Endothelial cell (in vitro differentiated cells): ENCODE results near the gene CHRNA4. TPM values are rescaled to one million over a fixed set of nuclear protein-coding genes. Genes with fewer than 3 reads are reported as not detected.
A peak's percentile ranks its signal among the peaks of the same experiment; 100 is the strongest.

Experiments used
- DNase-seq: peaks from one replicate; pipeline ENCODE4 v3.0.0; 2021; ENCODE audit warnings: low spot score
- H3K27ac Mint-ChIP-seq: one replicate; pipeline ENCODE4 v1.8.0; 2021; ENCODE audit warnings: mixed read lengths, inconsistent platforms; ENCODE audit not compliant: unreplicated experiment
- H3K27me3 Mint-ChIP-seq: one replicate; pipeline ENCODE4 v1.8.0; 2021; ENCODE audit warnings: mild to moderate bottlenecking, moderate library complexity, mixed read lengths, inconsistent platforms; ENCODE audit not compliant: unreplicated experiment
- H3K36me3 Mint-ChIP-seq: one replicate; pipeline ENCODE4 v1.8.0; 2021; ENCODE audit warnings: mild to moderate bottlenecking, low read depth, mixed read lengths, inconsistent platforms; ENCODE audit not compliant: unreplicated experiment
- H3K4me1 Mint-ChIP-seq: one replicate; pipeline ENCODE4 v1.8.0; 2021; ENCODE audit warnings: mild to moderate bottlenecking, mixed read lengths, inconsistent platforms; ENCODE audit not compliant: unreplicated experiment
- H3K4me3 Mint-ChIP-seq: one replicate; pipeline ENCODE4 v1.8.0; 2021; ENCODE audit warnings: mild to moderate bottlenecking, mixed read lengths, inconsistent platforms; ENCODE audit not compliant: unreplicated experiment
- H3K9me3 Mint-ChIP-seq: one replicate; pipeline ENCODE4 v1.8.0; 2021; ENCODE audit warnings: mixed read lengths, inconsistent platforms; ENCODE audit not compliant: unreplicated experiment
- CTCF ChIP-seq: fragments of 200-600 bp; sonication (generic); IDR thresholded peaks from one replicate; pipeline ENCODE4 v1.5.0; 2021; ENCODE audit warnings: antibody characterized with exemption; ENCODE audit not compliant: unreplicated experiment
- total RNA-seq: library from RNA; stranded (reverse); fragmentation: NEBNext Ultra II Directional; extraction: Animal tissue kit (Norgen Biotek cat#: 25700); gene quantifications from one replicate; pipeline ENCODE4 v1.2.1, GENCODE V29; 2021; ENCODE audit not compliant: unreplicated experiment

Gene CHRNA4
- total RNA-seq, 1 donor from 2014 or later = 2.6 TPM

DNA sequence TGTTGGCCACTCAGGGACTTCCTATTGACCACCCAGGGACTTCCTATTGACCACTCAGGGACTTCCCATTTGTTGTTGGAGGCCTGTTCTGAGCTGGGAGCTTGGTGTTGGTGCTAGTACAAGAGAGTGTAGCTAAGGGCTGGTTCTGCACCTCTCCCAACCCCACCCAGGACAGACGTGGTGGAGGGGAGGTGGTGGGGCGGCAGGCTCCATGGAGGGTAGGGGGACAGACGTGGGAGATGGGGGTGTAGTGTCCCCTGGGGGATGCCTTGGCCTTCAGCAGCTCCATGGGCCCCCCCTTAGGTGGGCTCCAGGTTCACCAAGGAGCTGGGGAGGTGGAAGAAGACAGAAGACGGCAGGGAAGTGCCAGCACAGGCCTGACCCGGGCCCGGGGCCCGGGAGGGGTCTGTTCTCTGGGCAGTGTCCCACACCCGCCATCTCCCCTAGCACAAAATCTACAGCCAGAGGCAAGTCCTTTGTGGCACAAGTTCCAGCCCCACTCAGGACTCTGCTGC, 33.9 kb downstream of the CHRNA4 start:
- no peak for DNase-seq
- H3K27ac Mint-ChIP-seq = peak overlapping the region; percentile 87
- H3K4me1 Mint-ChIP-seq = peaks cover 9% of the 10 kb centered on the region
- H3K4me3 Mint-ChIP-seq = no peak overlapping the region
- peaks cover 1% of the 10 kb centered on the region for H3K27me3 Mint-ChIP-seq
- peaks cover 13% of the 10 kb centered on the region for H3K36me3 Mint-ChIP-seq
- no peak for TF ChIP-seq CTCF
- H3K9me3 Mint-ChIP-seq = peaks cover 8% of the 10 kb centered on the region

DNA sequence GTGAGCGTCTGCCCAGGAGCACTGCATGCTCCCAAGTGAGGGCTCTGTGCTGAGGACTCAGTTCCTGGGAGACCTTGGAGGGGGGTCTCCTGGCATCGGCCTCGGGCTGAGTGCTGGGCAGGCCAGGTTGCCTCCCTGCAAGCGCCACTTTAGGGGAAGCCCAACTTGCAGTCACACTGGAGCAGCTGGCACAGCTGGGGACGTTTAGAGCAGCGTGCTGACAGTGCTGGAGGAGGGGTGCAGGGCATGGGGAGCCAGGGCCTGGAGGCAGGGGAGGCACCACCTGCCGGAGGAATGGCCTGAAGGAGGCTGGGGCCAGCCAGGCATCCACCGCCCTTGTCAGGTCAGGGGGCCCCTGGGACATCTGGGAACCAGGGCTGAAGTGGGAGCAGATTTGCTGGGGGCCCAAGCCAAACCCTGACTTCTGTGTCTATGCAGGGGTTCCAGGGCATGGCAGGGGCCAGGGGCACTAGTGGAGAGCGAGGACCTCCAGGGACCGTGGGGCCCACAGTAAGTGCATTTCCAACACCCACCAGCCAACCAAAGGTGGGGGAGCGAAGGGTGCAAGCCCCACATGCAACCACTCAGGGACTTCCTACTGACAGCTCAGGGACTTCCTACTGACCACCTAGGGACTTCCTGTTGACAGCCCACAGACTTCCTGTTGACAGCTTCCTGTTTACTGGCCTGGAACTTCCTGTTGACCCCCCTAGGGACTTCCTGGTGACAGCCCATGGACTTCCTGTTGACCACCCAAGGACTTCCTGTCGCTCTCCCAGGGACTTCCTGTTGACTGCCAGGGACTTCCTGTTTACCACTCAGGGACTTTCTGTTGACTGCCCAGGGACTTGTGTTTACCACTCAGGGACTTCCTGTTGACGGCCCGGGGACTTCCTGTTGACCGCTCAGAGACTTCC, 34.6 kb downstream of the CHRNA4 start:
- DNase-seq = no peak
- Mint-ChIP-seq H3K4me1 (peaks cover 9% of the 10 kb centered on the region), H3K4me3 (no peak overlapping the region), H3K9me3 (peaks cover 2% of the 10 kb centered on the region), H3K27ac (peak overlapping the region; percentile 87), H3K36me3 (peaks cover 13% of the 10 kb centered on the region), H3K27me3 (peaks cover 1% of the 10 kb centered on the region)
- TF ChIP-seq CTCF = no peak

- H3K4me1 Mint-ChIP-seq = peaks cover 9% of the 10 kb centered on the region
- no peaks in the 10 kb centered on the region for H3K9me3 Mint-ChIP-seq
- peaks cover 1% of the 10 kb centered on the region for H3K27me3 Mint-ChIP-seq
- H3K27ac Mint-ChIP-seq = no peak overlapping the region
- DNase-seq = no peak
- no peak for TF ChIP-seq CTCF
- H3K4me3 Mint-ChIP-seq = no peak overlapping the region
- peaks cover 13% of the 10 kb centered on the region for H3K36me3 Mint-ChIP-seq
Observed at GRCh38 chr20:63325554-63326313, 35.4 kb downstream of the CHRNA4 start.

DNA sequence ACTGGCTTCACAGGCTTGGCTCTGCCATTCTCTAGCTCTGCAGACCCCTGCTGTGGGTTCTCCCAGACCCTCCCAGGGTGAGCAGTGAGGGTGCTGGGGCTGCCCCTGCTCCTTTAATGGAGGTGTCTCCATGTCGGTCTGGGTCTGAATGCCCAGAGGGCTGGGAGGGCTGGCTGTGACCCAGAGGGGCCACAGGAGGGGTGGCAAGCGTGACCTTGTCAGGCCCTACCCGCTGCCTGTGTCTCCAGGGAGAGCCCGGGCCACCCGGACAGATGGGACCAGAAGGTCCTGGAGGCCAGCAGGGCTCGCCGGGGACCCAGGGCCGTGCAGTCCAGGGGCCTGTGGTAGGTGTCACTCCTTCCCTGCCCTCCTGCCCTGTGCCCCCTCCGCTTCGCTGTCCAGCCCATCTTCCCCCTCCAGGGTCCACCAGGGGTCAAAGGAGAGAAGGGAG, 36.1 kb downstream of the CHRNA4 start:
- Mint-ChIP-seq H3K9me3 (no peaks in the 10 kb centered on the region), H3K36me3 (peaks cover 13% of the 10 kb centered on the region), H3K4me3 (no peak overlapping the region), H3K4me1 (peaks cover 9% of the 10 kb centered on the region), H3K27me3 (peaks cover 1% of the 10 kb centered on the region), H3K27ac (no peak overlapping the region)
- no peak for DNase-seq
- TF ChIP-seq CTCF = no peak
